GF-D8 (cell line): ENCODE data around the gene STK32B.
"Not testable (repeated sequence)": the region's sequence is repeated elsewhere in the genome, so short reads cannot be mapped to it uniquely, and the experiment has no call there.

ENCODE experiments used
- DNase-seq: peaks from one replicate; lab custom pipeline; 2025; lab: John Stamatoyannopoulos, UW

The STK32B gene

DNA sequence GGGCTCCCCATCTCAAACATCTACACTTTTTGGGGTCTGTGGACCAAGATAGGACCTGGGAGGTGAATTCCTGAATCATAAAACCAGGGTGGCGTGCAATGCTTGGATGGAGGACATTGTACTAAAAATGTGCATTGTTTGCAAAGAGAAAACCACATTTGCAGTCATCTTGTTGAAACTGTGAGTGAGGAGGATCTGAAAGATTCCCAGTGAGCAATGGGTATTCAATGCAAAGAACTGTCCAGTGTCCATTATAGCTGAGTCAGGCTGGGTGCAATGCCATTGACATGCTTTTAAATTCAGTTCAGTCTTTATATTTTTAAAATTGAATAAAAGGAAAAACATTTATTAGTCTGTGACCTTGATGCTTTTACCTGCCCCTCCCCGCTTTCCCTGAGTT, 215.7 kb downstream of the STK32B start:
- DNase-seq, result no peak

DNA sequence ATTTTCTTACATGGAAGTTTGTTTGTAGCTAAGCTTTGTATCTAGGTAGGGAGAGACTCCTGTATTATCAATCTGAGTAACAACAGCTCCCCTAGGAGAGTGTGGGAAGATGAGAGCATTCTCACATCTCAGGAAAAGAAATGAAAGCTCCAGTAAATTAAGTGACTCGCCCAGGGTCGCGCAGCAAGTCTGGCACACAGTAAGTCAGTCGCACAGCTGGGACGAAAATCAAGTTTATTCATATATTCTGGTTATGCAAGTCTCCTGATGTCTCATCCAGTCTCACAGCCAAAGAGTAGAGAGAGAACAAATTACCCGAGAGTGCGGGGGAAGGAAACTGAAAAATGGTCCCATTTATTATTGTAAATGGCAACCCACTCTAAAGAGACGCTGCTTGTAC, 216.1 kb downstream of the STK32B start:
- no peak for DNase-seq

DNA sequence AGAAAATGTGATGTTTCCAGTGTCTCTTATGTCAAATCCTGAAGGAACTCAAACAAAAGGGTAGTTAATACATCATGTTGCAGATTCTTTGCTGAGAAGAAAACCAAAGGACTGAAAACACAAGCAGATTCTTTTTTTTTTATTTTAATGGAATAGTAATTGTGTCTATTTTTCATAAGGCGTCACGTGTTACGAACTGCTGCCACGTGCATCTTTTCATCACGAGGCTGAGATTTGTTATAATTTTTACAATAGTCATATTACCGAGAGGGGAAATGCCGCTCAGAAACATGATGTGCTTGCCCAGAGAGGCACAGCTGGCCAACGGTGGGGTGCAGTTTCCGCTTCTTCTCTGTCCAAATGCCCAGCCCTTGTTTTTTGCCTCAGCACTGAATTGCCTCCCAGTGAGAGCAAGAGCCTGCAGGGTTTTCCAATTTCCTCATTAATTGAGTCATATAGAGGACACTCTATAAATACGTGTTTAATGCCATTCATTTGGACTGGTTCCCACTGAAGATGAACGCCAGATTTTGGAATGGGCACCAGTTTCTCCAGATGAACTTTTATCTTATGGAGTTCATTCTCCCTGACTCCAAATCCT, 225.3 kb downstream of the STK32B start:
- DNase-seq, result no peak

DNA sequence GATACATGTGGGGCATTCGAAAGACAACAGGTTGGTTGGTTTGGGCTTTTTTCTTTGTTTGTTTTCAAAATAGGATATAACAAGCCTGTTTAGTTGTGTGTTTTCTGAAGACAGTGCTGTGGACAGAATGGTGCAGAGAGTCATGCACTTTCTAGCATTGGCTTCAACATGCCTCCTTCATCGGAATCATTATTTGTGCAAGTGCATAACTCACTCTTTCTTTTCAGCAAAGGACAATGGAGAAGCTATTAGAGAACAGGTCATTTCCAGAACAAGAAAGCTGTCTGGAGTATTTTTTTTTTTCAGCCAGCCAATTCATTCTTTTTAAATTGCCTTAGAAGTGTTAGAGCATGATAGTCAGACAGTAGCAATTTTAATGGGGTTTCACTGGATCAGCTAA, 225.8 kb downstream of the STK32B start:
- DNase-seq, result no peak

DNA sequence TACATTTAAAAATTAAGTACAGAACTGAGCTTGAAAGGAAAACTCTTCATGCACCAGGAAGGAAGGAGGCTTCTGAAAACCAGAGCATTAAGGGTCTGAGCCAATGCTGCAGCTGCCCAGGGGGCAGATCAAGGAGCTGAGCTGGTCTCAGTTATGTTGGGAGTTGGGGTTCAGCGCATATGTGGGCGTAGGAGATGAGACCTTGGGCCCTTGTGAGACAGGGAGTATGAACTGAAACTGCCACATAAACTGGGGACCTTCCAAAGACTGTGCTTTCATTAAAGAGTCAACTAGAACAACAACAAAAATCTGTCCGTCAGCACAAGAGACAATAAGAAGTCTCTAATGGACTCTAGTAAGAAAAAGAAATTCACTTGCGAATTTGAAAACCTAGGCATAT, 226.9 kb downstream of the STK32B start:
- no peak for DNase-seq

DNA sequence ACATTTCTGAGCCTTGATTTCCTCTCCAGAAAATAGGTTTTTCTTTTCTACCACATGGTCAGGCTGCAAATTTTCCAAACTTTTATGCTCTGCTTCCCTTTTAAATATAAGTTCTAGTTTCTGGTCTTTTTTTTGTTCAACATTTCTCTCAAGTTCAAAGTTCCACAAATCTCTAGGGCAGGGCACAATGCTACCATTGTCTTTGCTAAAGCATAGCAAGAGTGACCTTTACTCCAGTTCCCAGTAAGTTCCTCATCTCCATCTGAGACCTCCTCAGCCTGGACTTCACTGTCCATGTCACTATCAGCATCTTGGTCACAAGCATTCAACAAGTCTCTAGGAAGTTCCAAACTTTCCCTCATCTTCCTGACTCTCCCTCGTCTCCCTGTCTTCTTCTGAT, 228.8 kb downstream of the STK32B start:
- DNase-seq, result not testable (repeated sequence)

DNA sequence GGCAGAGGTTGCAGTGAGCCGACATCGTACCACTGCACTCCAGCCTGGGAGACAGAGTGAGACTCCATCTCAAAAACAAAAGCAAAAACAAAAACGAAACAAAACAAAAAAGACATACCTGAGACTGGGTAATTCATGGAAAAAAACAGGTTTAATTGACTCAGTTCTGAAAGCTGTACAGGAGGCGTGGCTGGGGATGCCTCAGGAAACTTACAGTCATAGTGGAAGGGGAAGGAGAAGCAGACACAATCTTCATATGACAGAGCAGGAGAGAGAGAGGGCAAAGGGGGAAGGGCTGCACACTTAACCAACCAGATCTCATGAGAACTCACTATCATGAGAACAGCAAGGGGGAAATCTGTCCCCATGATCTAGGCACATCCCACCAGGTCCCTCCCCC, 229.5 kb downstream of the STK32B start:
- DNase-seq, result no peak

DNA sequence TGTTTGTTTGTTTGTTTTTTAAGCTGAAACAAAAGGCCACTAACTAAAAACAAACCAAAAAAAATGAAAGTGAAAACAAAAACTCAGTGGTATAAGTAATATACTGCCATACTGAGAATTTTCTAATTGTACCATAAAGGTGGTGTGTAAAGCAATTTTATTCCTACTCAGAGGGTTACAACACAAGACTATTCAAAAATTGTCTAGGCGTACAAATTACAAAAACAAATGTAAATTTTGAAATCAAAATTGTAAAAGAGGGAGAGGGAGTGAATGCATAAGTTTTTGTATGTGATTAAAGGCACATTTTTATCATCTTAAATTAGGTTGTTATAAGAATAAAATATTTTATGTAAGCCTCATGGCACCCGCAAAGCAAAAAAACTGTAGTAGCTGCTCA, 232.6 kb downstream of the STK32B start:
- DNase-seq, result no peak

DNA sequence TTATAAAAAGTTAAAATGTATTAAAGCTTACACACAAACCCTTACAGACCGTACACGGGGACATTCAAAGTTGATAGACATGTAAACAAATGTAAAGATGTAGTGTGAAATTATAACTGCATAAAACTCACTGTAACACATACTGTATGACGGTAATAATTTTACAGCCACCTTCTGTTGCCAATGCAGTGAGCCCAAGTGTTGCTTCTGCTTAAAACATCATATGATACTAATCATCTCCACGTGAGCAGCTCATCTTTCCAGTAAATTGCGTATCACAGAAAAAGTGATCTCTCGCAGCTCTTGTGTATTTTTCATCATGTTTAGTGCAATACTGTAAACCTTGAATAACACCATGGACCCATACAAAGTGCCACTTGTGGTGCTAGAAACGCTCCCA, 233.2 kb downstream of the STK32B start:
- no peak for DNase-seq

DNA sequence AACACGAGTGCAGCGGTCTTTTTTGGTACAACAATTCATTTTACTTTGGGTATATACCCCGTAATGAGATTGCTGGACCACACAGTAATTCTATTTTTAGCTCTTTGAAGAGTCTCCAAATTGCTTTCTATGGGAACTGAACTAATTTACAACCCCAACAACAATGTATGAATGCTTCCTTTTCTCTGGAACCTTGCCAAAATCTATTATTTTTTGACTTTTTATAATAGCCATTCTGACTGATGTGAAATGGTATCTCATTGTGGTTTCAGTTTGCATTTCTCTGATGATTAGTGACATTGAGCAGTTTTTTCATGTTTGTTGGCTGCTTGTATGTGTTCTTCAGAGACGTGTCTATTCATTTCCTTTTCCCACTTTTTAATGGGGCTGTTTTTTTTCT, 240.8 kb downstream of the STK32B start:
- DNase-seq, result no peak

DNA sequence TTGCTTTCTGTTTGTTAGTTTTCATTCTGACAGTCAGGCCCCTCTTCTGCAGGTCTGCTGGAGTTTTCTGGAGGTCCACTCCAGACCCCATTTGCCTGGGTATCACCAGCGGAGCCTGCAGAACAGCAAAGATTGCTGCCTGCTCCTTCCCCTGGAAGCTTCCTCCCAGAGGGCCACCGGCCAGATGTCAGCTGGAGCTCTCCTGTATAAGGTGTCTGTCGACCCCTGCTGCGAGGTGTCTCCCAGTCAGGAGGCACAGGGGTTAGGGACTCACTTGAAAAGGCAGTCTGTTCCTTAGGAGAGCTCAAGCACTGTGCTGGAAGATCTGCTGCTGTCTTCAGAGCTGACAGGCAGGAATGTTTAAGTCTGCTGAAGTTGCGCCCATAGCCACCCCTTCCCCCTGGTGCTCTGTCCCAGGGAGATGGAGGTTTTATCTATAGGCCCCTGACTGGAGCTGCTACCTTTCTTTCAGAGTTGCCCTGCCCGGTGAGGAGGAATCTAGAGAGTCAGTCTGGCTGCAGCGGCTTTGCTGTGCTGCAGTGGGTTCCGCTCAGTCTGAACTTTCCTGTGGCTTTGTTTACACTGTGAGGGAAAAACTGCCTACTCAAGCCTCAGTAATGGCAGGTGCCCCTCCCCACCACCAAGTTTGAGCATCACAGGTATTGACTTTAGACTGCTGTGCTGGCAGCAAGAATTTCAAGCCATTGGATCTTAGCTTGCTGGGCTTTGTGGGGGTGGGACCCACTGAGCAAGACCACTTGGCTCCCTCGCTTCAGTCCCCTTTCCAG, 246.9 kb downstream of the STK32B start:
- DNase-seq, result not testable (repeated sequence)

DNA sequence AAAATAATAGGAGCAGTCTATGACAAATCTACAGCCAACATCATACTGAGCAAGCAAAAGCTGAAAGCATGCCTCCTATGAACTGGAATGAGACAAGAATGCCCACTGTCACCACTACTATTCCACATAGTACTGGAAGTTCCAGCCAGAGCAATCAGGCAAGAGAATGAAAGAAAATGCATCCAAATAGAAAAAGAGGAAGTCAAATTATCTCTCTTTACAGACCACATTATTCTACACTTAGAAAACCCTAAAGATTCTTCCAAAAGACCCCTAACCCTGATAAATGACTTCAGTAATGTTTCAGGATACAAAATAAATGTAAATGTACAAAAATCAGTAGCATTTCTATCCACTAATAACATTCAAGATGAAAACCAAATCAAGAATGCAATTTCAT, 249.0 kb downstream of the STK32B start:
- no peak for DNase-seq

DNA sequence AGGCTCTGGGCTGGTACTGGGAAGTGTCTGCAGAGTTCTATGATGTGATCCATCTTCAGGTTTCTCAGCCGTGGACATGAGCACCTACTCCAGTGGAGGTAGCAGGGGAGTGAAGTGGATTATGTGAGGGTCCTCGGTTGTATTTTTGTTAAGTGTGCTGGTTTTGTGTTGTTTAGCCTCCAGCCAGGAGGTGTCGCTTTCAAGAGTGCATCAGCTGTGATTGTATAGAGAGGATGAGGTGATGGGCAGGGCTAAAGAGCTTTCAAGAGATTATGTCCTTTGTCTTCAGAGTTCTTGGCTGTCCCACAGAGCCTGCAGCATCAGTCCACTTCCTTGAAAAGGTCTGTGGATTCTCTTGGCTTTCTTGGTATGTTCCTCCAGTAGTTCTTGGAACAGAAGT, 256.6 kb downstream of the STK32B start:
- DNase-seq, result no peak

DNA sequence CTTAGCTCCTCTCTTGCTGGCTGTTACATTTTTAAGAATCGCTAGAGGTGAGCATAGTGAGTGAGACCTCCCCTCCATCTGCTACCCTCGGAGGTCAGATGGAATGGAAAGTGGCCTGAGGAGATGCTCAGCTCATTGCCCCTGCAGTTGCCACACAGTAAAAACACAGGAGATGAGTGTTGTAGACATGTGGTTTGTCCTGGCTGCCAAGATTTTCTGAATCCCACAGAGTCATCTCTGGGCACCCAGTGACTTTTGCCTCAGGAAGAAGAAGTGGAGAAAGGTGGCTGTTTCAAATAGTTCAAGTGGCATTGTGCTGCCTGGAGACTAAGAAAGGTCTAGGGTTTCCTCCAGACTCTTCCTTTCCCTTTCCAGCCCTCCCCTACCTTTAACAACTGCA, 271.0 kb downstream of the STK32B start:
- DNase-seq, result no peak

DNA sequence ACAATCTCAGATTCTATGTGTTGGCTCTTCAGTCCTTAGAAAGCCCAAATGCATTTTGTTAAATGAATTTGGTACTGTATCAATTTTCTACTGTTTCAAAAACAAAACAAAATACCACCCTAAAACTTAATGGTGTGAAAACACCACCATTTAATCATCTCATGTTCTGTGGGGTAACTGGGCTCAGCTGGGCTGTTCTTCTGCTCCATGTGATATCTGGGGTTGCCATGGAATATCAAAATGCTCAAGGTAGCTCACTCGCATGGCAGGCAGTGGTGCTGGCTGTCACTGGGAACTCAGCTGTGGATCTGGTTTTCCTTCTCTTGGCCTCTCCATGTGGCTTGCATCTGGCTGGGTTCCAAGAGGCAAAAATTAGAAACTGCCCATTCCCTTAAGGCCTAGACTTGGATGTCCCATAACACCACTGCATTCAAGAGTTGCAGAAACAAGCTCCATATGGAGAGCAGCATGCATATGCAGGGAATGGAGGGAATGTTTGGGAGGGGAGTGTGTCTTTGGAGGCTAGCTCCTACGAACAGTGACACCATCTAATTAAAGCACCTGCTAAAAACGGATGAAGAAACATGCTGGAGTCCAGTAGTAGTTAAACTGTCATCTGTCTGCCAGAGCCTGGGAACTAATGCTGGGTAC, 279.2 kb downstream of the STK32B start:
- no peak for DNase-seq

DNA sequence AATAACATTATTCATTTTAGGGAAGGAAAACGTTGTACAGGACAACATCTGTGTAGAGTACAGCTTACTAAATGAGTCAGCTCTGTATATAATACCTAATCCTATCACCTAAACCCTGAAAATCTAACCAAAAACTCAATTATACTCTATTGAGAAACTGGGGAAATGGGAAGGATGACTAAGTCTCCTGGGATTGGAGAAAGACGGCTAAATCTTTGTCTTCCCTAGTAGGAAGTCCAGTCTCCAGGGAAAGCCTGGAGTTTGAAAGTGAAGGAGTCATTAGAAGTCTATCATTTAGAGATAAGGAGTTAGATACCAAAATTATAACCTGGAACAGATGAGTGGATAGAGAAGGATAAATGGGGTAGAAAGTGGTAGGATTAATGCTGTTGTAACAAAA, 286.5 kb downstream of the STK32B start:
- no peak for DNase-seq

DNA sequence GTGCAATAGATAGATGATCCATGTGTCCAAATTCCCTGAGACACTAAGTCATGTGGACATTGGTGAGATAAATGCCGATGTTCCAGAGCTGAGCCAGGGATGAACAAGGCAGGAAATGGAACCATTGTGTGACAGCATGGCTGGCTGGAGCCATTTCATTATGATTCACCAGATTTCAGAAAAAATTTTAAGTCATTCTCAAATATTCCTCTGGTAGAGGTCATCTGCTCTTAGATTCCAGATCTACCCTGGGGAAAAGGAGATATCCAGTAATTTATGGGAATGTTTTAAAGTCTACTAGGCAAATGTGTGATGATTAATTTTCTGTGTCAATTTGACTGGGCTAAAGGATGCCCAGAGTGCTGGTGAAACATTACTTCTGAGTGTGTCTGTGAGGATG, 287.3 kb downstream of the STK32B start:
- DNase-seq, result no peak

DNA sequence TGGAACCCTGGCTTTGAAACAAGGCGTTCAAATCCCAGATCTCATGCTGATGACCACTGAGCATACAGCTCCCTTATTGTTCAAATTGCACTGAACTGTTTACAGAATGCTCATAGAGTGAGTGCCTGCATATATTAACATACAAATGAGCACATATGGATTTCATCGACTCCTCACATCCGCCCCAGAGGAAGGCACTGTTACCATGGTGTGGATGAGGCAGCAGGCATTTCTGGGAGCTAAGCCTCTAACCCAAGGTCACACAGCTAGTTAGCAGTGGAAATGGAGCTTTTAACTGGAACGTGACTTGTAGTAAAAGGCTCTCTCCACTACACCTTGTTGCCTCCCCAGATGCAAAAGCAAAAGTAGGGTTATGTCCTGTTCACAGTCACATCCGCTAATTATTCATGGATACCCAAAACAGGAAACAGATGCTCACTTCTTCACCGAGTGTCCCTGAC, 289.7 kb downstream of the STK32B start:
- DNase-seq, result no peak

DNA sequence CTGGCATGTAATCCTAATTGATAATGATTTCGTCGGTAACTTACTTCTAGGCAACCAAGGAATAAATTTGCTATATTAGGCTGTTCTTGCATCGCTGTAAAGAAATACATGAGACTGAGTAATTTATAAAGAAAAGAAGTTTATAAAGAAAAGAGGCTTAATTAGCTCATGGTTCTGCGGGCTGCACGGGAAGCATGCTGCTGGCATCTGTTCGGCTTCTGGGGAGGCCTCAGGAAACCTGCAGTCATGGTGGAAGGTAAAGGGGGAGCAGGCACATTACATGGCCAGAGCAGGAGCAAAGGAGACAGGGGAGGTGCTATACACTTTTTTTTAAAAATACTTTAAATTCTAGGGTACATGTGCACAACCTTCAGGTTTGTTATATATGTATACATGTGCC, 290.2 kb downstream of the STK32B start:
- no peak for DNase-seq

DNA sequence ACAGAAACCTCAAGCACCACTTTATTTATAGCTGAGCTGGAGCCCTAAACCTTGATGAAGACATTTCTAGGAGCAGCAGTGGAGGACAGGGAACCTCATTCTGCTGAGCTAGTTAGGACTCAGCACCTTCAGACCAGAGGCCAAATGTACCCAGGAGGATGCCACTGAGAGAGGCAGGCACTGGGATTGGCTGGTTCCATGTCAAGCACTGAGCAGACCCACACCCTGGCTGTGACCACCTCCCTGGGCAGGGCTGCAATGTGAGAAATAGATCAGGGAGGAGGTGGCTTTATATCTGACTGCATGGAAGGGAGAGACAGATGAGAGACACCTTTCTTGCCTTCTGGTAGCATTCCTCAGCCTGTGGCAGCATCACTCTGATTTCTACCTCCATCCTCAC, 304.6 kb downstream of the STK32B start:
- DNase-seq, result no peak

DNA sequence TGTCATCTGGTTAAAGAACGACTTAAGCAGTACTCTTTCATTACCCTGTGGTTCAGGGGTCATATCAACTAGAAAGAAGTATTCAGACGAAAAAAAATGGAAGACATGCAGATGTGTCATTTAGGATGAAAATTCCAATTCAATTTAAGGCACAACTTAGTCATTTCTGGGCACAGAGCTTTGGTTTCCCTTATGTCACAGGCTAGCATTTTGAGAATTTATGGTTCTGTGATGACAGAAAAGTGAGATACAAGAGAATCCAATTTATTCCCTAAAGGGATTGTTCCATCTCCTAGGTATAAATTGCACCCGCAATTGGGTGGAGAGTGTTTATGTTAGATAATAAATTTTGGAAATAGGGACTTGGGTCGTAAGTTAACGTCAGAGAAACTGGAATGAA, 306.6 kb downstream of the STK32B start:
- DNase-seq, result no peak

DNA sequence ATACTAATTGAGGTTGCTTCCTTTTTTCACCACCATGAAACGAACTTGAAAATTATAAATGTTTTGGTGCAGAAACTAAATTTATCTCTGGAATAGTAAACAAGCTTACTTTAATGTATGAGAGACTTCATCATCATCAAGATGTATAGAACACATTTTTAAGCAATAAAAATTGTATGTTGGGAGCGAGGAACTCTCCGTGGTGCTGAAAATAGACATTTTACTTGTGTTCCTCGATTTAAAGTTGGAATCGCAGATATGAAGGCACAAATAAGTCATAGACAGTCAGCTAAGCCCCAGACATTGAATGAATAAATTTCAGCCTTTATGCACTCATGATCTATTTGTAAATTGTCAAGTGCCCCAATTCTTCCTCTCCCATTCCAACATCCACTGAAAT, 310.7 kb downstream of the STK32B start:
- no peak for DNase-seq

DNA sequence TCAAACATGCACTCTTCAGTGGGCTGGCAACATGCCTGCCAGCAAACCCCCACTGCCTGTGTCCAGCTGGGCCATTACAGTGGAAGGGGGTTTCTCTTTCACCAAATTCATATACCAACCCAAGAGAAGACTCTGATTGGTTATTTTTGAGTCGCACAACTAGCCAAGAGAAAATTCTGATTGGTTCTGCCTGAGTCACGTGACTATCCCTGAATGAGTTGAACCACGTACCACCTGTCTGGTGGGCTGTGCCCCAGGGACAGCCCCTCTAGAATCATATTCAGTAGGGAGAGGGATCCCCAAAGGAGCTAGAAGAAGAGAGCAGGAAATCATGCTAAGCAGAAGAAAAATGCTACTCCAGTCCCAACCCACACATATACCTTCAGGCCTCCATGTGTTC, 313.1 kb downstream of the STK32B start:
- no peak for DNase-seq
